Activated CD4-positive, alpha-beta T cell treated with anti-CD3 and anti-CD28 coated beads for 4 hours (primary cell): ENCODE measurements around the gene ZNF138.
"Not testable (repeated sequence)": the region's sequence is repeated elsewhere in the genome, so short reads cannot be mapped to it uniquely, and the experiment has no call there.

Source experiments
- DNase-seq, 2 donors: peaks; one replicate each; pipeline ENCODE4 v3.0.0-alpha.2; 2020

The ZNF138 gene

DNA sequence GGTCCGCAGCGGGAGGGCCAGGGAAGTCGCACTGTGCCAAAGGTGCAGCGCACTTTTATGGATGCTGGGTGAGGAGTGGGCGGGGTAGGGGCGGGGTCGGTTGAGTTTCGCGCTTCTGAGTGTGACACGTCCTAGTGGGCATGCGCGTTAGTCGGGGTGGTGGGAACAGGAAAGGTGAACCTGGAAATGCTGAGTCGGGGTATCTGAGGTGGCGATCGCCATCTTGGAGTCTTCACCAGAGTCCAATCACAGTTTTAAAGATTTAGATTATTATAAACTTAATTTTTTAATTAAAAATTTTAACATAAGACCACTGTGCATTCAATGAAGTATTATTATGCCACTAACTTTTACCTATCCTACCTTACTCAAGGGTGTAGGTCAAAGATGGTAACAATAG is 45.7 kb downstream of the ZNF138 start:
- DNase-seq, result peak in 1 of 2 donors; percentile 14

- no peak for DNase-seq
These were observed 55.2 kb downstream of the ZNF138 start for GRCh38 chr7:64849250-64849923.

GRCh38 chr7:64849924-64850499 is 55.8 kb downstream of the ZNF138 start:
- DNase-seq, result no peak

GRCh38 chr7:64853679-64854078 is 59.5 kb downstream of the ZNF138 start:
- no peak for DNase-seq

DNA sequence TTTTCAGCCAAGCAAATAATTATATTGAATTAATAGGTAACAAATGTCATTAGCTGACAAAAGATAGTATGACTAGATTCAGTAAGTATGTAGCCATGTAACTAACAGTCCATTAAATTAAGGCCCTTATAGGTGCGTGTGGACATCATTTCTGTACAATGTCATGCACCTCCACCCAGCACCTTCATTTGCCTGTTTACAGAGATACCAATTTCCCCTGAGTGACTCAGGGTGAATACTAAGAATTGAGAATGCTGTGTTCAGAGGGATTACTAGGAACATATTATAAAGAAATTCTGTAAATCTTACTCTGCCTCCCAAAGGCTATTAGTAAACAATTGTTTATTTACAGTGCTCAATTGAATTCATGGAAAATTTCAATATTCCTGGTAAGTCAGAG is 60.7 kb downstream of the ZNF138 start:
- DNase-seq, result no peak

DNA sequence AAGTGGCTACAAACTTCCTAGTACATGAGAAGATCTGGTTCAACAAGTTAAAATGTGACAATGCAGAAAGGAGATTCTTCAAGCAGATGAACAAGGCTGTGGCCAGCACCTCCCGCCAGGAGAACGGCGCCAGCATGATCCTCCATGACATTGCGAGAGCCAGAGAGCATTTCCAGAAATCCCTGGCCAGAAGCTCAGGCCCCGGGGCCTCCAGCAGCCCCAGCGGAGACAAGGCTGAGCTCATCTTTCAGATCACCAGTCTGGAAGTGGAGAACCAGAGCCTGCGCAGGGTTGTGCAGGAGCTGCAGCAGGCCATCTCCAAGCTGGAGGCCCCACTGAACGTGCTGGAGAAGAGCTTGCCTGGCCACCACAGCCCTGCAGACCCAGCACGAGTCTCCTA is 68.8 kb downstream of the ZNF138 start:
- no peak for DNase-seq

DNA sequence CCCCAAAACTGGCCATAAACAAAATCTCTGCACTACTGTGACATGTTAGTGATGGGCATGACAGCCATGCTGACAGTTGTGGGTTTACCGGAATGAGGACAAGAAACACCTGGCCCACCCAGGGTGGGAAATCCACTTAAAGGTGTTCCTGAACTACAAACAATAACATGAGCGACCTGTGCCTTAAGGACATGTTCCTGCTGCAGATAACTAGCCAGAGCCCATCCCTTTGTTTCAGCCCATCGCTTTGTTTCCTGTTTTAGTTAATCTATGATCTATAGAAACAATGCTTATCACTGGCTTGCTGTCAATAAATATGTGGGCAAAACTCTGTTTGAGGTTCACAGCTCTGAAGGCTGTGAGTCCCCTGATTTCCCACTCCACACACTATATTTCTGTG is 69.3 kb downstream of the ZNF138 start:
- not testable (repeated sequence) for DNase-seq

GRCh38 chr7:64863969-64864368 is 69.7 kb downstream of the ZNF138 start:
- no peak for DNase-seq

DNA sequence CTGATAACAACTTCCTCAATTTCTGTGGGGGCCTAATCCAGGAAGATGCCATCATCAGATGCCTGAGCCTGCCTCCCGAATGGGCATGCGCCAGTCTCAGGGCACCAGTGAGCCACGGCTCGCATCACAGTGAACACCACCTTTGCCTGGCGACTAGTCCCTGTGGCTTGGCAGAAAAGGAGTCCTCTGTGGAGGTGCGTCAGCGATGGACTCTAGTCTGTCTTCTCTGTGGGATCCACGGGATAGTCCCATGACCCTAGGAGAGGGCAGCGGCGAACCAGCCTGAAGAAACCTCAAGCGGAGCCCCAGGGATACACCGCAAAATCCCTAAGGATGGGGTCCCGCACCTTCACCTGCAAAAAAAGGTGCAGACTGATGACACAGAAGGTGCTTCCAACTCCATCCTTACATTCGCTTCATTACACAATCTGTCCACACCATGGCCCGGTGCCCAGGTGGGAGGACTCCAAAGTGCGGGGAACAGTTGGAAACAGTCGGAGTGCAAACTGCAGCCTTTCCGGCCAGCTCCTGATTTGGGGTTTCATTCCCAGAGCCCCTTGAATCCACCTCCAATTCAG is 73.7 kb downstream of the ZNF138 start:
- DNase-seq, result no peak

DNA sequence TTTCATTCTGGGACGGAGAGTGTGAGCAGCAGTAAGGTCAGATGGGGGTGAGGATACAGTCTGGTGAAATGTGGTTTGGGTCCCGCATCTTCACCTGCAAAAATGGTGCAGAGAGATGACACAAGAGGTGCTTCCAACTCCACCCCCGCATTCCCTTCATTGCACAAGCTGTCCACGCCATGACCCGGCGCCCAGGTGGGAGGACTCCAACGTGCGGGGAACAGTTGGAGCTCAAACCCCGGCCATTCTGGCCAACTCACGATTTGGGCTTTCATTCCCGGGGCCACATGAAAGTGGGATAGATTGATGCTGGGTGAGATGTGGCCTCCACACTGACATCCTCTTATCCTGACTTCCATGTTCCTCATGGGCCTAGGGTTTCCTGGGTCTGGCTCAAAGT is 74.3 kb downstream of the ZNF138 start:
- DNase-seq, result no peak

DNA sequence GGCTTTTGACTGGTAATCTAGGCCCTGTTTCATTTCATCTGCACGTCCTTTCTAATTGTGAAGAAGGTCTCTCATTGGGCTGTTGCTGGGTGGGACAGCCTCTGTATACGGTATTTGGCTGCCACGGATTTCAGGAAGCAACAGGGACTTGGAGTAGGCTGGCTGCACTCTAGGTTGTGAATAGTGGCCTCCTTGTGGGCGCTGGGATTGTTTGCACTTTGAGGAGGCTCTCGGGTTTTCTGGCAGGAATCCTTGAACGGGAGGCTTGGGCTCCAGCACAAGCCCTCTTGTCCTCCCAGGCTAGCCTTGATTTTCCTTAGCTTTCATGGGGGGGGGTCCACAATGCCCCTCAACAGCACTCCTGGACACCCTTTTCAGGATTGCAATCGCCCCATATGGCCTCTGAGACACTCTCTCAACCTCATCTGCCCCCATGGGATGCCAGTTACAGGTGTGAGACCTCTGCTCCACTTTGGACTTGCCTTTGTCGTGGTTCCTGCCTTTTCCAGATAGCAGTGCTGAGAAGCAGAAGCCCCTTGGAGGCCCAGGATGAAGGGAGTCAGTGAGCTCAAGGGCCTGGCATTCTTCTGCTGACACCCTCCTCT is 75.0 kb downstream of the ZNF138 start:
- DNase-seq, result no peak

DNA sequence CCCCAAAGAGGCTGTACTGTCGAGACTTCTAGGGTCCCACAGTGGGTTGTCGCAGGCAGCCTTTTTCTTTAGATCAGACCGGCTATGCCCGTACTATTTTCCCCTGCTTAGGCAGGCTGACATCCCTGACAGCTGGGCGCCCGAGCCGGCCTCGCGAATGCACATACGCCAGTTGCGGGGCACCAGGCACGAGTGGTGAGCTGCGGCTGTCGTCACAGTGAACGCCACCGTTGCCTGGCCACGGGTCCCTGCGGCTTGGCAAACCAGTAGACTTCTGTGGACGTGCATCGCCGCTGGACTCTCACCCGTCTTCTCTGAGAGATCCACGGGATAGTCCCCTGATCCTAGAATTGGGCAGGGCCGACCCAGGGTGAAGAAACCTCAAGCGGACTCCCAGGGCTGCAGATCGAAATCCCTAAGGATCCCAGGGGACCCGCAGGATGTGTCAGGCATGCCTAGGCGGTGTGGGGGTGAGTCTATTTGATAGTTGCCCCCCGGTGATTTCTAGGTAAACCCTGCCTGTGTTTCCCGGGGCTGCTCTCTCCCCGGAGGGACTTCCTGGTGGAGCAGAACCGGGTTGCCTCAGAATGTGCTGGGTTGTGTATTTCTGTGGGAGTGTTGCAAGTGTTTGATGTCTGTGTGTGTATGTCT is 75.8 kb downstream of the ZNF138 start:
- no peak for DNase-seq

DNA sequence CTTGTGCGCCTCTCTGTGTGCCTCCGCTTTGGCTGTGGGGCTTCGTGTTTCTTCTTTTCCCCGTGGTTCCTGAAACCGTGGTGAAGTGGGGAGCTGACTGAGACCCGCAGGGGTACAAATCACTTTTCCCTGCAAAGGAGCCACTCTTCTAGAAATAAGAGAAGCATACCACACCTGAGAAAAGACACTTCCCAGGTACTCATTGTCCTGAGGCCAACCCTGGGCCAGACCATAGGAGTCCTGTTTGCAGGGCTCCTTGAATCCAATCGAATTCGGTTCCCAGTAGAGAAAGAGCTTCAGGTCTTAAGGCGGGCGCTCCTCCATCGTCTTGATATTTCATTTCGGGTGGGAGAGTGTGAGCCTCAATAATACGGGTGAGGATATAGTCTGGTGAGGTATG is 76.4 kb downstream of the ZNF138 start:
- no peak for DNase-seq

DNA sequence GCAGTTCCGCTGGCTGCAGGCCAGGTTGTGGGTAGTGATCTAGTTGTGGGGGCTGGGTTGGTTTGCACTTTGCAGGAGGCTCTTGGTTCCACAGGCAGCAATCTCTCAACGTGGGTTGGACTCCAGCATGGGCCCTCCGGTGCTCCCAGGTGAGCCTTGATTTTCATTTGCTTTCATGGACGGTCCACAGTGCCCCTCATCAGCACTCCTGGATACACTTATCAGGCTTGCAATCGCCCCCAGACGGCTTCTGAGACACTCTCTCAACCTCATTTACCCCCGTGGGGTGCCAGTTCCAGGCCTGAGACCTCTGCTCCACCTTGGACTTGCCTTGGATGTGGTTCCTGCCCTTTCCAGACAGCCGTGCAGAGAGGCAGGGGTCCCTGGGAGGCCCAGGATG is 77.5 kb downstream of the ZNF138 start:
- DNase-seq, result no peak

- DNase-seq, result no peak
These were observed 78.3 kb downstream of the ZNF138 start for GRCh38 chr7:64872351-64873154.

- DNase-seq, result no peak
These were observed 78.9 kb downstream of the ZNF138 start for GRCh38 chr7:64873155-64873500.

- DNase-seq, result no peak
These were observed 79.3 kb downstream of the ZNF138 start for GRCh38 chr7:64873517-64873916.

DNA sequence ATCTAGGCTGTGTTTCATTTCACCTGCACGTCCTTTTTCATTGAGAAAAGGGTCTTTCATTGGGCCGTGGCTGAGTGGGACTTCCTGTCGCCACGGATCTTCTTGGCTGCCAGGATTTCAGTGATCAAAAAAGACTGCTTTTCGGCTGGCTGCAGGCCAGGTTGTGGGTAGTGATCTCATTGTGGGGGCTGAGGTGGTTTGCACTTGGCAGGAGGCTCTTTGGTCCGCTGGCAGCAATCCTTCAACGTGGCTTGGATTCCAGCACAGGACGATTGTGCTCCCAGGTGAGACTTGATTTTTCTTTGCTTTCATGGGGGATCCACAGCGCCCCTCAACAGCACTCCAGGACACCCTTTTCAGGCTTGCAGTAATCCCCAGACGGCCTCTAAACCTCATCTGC is 79.9 kb downstream of the ZNF138 start:
- DNase-seq, result no peak

- DNase-seq, result no peak
These were observed 80.5 kb downstream of the ZNF138 start for GRCh38 chr7:64874562-64875250.

DNA sequence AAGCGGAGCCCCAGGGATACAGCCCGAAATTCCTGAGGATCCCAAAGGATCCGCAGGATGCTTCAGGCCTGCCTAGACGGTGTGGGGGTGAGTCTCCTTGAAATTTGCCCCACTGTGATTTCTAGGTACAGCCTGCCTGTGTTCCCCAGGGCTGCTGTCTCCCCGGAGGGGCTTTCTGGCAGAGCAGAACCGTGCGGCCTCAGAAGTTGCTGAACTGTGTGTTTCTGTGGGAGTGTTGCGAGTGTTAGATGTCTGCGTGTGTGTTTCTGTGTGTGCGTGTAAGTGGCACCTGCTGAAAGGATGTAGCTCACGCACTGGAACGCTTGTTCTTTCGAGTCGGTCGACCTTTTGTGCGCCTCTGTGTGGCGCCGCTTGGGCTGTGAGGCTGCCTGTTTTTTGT is 81.0 kb downstream of the ZNF138 start:
- DNase-seq, result no peak

GRCh38 chr7:64875658-64876406 is 81.6 kb downstream of the ZNF138 start:
- no peak for DNase-seq
